ENCODE data around the gene DLX1.
"Not testable (repeated sequence)": the region's sequence is repeated elsewhere in the genome, so short reads cannot be mapped to it uniquely, and the experiment has no call there.

GRCh38 chr2:172067905-172068304, 17.4 kb upstream of the DLX1 start:
- not testable (repeated sequence) for TF ChIP-seq CTCF (tag by site-specific recombination; IDR thresholded peaks at IDR 0.05); ZBTB49 (tag by site-specific recombination; IDR thresholded peaks at IDR 0.05; ENCODE audit: low read depth); MEIS1 (CRISPR knock-in tag; IDR thresholded peaks at IDR 0.05; ENCODE audit: borderline replicate concordance); ZNF580 (tag by site-specific recombination; IDR thresholded peaks at IDR 0.05); ZNF10 (tag by site-specific recombination; IDR thresholded peaks at IDR 0.05)
